Measurements from ENCODE around the gene PGLYRP1.

PGLYRP1 gene

GRCh38 chr19:46021531-46022041 lies 1.3 kb downstream of the PGLYRP1 start:
- peaks cover 6 to 7% of the 10 kb centered on the region in 2 donors for H3K36me3 Mint-ChIP-seq
- no peak for DNase-seq
- peaks cover 2 to 6% of the 10 kb centered on the region in 2 donors for H3K4me1 Mint-ChIP-seq
- no peak overlapping the region for H3K4me3 Mint-ChIP-seq
- peaks cover 27 to 29% of the 10 kb centered on the region in 2 donors for H3K27me3 Mint-ChIP-seq
- H3K27ac Mint-ChIP-seq = no peak overlapping the region
- H3K9me3 Mint-ChIP-seq = no peaks in the 10 kb centered on the region
- no peak for ATAC-seq (replicated peaks)

GRCh38 chr19:46020819-46021125 lies 2.1 kb downstream of the PGLYRP1 start:
- H3K27me3 Mint-ChIP-seq = peaks cover 25 to 29% of the 10 kb centered on the region in 2 donors
- DNase-seq = no peak
- no peak overlapping the region for H3K27ac Mint-ChIP-seq
- peaks cover 6 to 7% of the 10 kb centered on the region in 2 donors for H3K36me3 Mint-ChIP-seq
- ATAC-seq (replicated peaks) = no peak
- peaks cover 7 to 14% of the 10 kb centered on the region in 2 donors for H3K4me1 Mint-ChIP-seq
- no peaks in the 10 kb centered on the region for H3K9me3 Mint-ChIP-seq
- no peak overlapping the region for H3K4me3 Mint-ChIP-seq

GRCh38 chr19:46019270-46019669 lies 3.6 kb downstream of the PGLYRP1 start:
- DNase-seq = no peak
- no peak overlapping the region for H3K4me3 Mint-ChIP-seq
- no peak overlapping the region for H3K27ac Mint-ChIP-seq
- H3K27me3 Mint-ChIP-seq = peaks cover 35 to 37% of the 10 kb centered on the region in 2 donors
- peaks cover 16 to 24% of the 10 kb centered on the region in 2 donors for H3K4me1 Mint-ChIP-seq
- no peaks in the 10 kb centered on the region for H3K9me3 Mint-ChIP-seq
- H3K36me3 Mint-ChIP-seq = peaks cover 12 to 16% of the 10 kb centered on the region in 2 donors
- ATAC-seq (replicated peaks) = no peak

- peaks cover 31 to 37% of the 10 kb centered on the region in 2 donors for H3K27me3 Mint-ChIP-seq
- no peak overlapping the region for H3K27ac Mint-ChIP-seq
- no peak for DNase-seq
- H3K36me3 Mint-ChIP-seq = peaks cover 12 to 17% of the 10 kb centered on the region in 2 donors
- no peaks in the 10 kb centered on the region for H3K9me3 Mint-ChIP-seq
- H3K4me1 Mint-ChIP-seq = peaks cover 16 to 24% of the 10 kb centered on the region in 2 donors
- H3K4me3 Mint-ChIP-seq = no peak overlapping the region
- ATAC-seq (replicated peaks) = no peak
Observed at GRCh38 chr19:46018729-46019251, 4.1 kb downstream of the PGLYRP1 start.

- Mint-ChIP-seq H3K27ac (no peak overlapping the region), H3K4me1 (peaks cover 16 to 24% of the 10 kb centered on the region in 2 donors), H3K4me3 (no peak overlapping the region), H3K27me3 (peaks cover 27 to 33% of the 10 kb centered on the region in 2 donors), H3K36me3 (peaks cover 12 to 17% of the 10 kb centered on the region in 2 donors), H3K9me3 (no peaks in the 10 kb centered on the region)
- ATAC-seq (replicated peaks) = no peak
- DNase-seq = no peak
Observed at GRCh38 chr19:46017874-46018675, 4.8 kb downstream of the PGLYRP1 start.

- Mint-ChIP-seq H3K9me3 (no peaks in the 10 kb centered on the region), H3K36me3 (peaks cover 12 to 25% of the 10 kb centered on the region in 2 donors), H3K27me3 (peaks cover 21 to 25% of the 10 kb centered on the region in 2 donors), H3K27ac (no peak overlapping the region), H3K4me1 (peaks cover 16 to 24% of the 10 kb centered on the region in 2 donors), H3K4me3 (peak overlapping the region; percentile 81 to 83)
- ATAC-seq (replicated peaks) (no peak), DNase-seq (no peak)
Observed at GRCh38 chr19:46017095-46017429, 5.8 kb downstream of the PGLYRP1 start.

- peak; percentile 72 to 77 for ATAC-seq (replicated peaks)
- DNase-seq = peak; percentile 67
- Mint-ChIP-seq H3K9me3 (no peaks in the 10 kb centered on the region), H3K27me3 (peaks cover 17 to 25% of the 10 kb centered on the region in 2 donors), H3K27ac (peak overlapping the region; percentile 73), H3K36me3 (peaks cover 15 to 29% of the 10 kb centered on the region in 2 donors), H3K4me1 (peaks cover 16 to 24% of the 10 kb centered on the region in 2 donors), H3K4me3 (peak overlapping the region; percentile 81 to 83)
Observed at GRCh38 chr19:46016426-46017094, 6.3 kb downstream of the PGLYRP1 start.

- no peaks in the 10 kb centered on the region for H3K9me3 Mint-ChIP-seq
- H3K36me3 Mint-ChIP-seq = peaks cover 18 to 34% of the 10 kb centered on the region in 2 donors
- peak overlapping the region; percentile 81 to 83 for H3K4me3 Mint-ChIP-seq
- peaks cover 16 to 24% of the 10 kb centered on the region in 2 donors for H3K4me1 Mint-ChIP-seq
- peak overlapping the region; percentile 73 for H3K27ac Mint-ChIP-seq
- DNase-seq (no peak), ATAC-seq (replicated peaks) (peak; percentile 46 to 53)
- peaks cover 17 to 25% of the 10 kb centered on the region in 2 donors for H3K27me3 Mint-ChIP-seq
Observed at GRCh38 chr19:46015687-46016425, 7.0 kb downstream of the PGLYRP1 start.

GRCh38 chr19:46014941-46015686 lies 7.7 kb downstream of the PGLYRP1 start:
- peaks cover 17 to 25% of the 10 kb centered on the region in 2 donors for H3K27me3 Mint-ChIP-seq
- H3K4me3 Mint-ChIP-seq = peak overlapping the region; percentile 80 to 83
- peaks cover 23 to 42% of the 10 kb centered on the region in 2 donors for H3K36me3 Mint-ChIP-seq
- H3K9me3 Mint-ChIP-seq = no peaks in the 10 kb centered on the region
- DNase-seq = peak; percentile 37
- peak; percentile 69 to 74 for ATAC-seq (replicated peaks)
- H3K27ac Mint-ChIP-seq = no peak overlapping the region
- peaks cover 16 to 24% of the 10 kb centered on the region in 2 donors for H3K4me1 Mint-ChIP-seq

- peak overlapping the region; percentile 79 to 83 for H3K4me3 Mint-ChIP-seq
- H3K27ac Mint-ChIP-seq = peak overlapping the region; percentile 65
- ATAC-seq (replicated peaks) (no peak), DNase-seq (no peak)
- H3K27me3 Mint-ChIP-seq = peaks cover 17 to 25% of the 10 kb centered on the region in 2 donors
- H3K4me1 Mint-ChIP-seq = peaks cover 19 to 24% of the 10 kb centered on the region in 2 donors
- no peaks in the 10 kb centered on the region for H3K9me3 Mint-ChIP-seq
- H3K36me3 Mint-ChIP-seq = peaks cover 24 to 48% of the 10 kb centered on the region in 2 donors
Observed at GRCh38 chr19:46014534-46014933, 8.3 kb downstream of the PGLYRP1 start.

GRCh38 chr19:46009530-46010510 lies 13.0 kb downstream of the PGLYRP1 start:
- H3K9me3 Mint-ChIP-seq = no peaks in the 10 kb centered on the region
- no peak overlapping the region for H3K4me3 Mint-ChIP-seq
- DNase-seq (no peak), ATAC-seq (replicated peaks) (peak; percentile 73 to 76)
- H3K27ac Mint-ChIP-seq = no peak overlapping the region
- H3K4me1 Mint-ChIP-seq = peaks cover 4 to 10% of the 10 kb centered on the region in 2 donors
- peaks cover 6% of the 10 kb centered on the region in 2 donors for H3K27me3 Mint-ChIP-seq
- H3K36me3 Mint-ChIP-seq = peaks cover 37 to 66% of the 10 kb centered on the region in 2 donors

- peaks cover 33 to 57% of the 10 kb centered on the region in 2 donors for H3K36me3 Mint-ChIP-seq
- no peak for ATAC-seq (replicated peaks)
- no peak overlapping the region for H3K4me3 Mint-ChIP-seq
- H3K27ac Mint-ChIP-seq = no peak overlapping the region
- no peak for DNase-seq
- H3K27me3 Mint-ChIP-seq = no peaks in the 10 kb centered on the region
- peaks cover 0 to 6% of the 10 kb centered on the region in 2 donors for H3K4me1 Mint-ChIP-seq
- H3K9me3 Mint-ChIP-seq = no peaks in the 10 kb centered on the region
Observed at GRCh38 chr19:46006411-46006810, 16.4 kb downstream of the PGLYRP1 start.

All from stimulated activated naive B cell treated with anti-CD40 and anti-IgM and Interleukin-4, amounts not matched to agents 10 μg/mL and 1 μg/mL and 100 μg/mL, for 72 hours (primary cell).